Liver (tissue), 3 donors: ENCODE measurements around the gene BNC2.

Experiments
- EGR1 ChIP-seq, 2 donors: IDR thresholded peaks; 2 replicates each; pipeline ENCODE4 v1.6.1; 2016 to 2018; ENCODE audit warnings: antibody characterized with exemption in 2 of 2, low read depth in 2 of 2
- FOXA1 ChIP-seq: IDR thresholded peaks from 2 replicates; pipeline ENCODE4 v1.6.1; 2016; ENCODE audit warnings: antibody characterized with exemption
- GABPA ChIP-seq, 2 donors: IDR thresholded peaks in 1 of 2; conservative IDR thresholded peaks in 1 of 2; 2 replicates each; pipeline ENCODE4 v1.6.1; 2016; ENCODE audit warnings: antibody characterized with exemption in 2 of 2, mild to moderate bottlenecking in 1 of 2, moderate library complexity in 1 of 2
- HNF4A ChIP-seq, 2 donors: conservative IDR thresholded peaks; 2 replicates each; pipeline ENCODE4 v1.6.1; 2016; ENCODE audit warnings: antibody characterized with exemption in 2 of 2, mild to moderate bottlenecking in 2 of 2
- JUND ChIP-seq, 2 donors: IDR thresholded peaks; 2 replicates each; pipeline ENCODE4 v1.6.1; 2016; ENCODE audit warnings: antibody characterized with exemption in 2 of 2
- MAX ChIP-seq: IDR thresholded peaks from 2 replicates; pipeline ENCODE4 v1.6.1; 2016; ENCODE audit warnings: antibody characterized with exemption
- RAD21 ChIP-seq, 2 donors: IDR thresholded peaks; 2 replicates each; pipeline ENCODE4 v1.6.1; 2016; ENCODE audit warnings: antibody characterized with exemption in 2 of 2, mild to moderate bottlenecking in 2 of 2
- REST ChIP-seq: IDR thresholded peaks from 2 replicates; pipeline ENCODE4 v1.6.1; 2016; ENCODE audit warnings: antibody characterized with exemption, mild to moderate bottlenecking
- RXRA ChIP-seq, 2 donors: IDR thresholded peaks; 2 replicates each; pipeline ENCODE4 v1.6.1; 2017 to 2018; ENCODE audit warnings: antibody characterized with exemption in 2 of 2, mild to moderate bottlenecking in 1 of 2
- TAF1 ChIP-seq: conservative IDR thresholded peaks from 2 replicates; pipeline ENCODE4 v1.6.1; 2016; ENCODE audit warnings: antibody characterized with exemption, mild to moderate bottlenecking
- YY1 ChIP-seq: IDR thresholded peaks from 2 replicates; pipeline ENCODE4 v1.6.1; 2016; ENCODE audit warnings: antibody characterized with exemption, mild to moderate bottlenecking
- TF ChIP-seq, protein P1 (sequence below): fragments of 150-350 bp; IDR thresholded peaks from 2 replicates; pipeline ENCODE4 v1.5.1; 2017; ENCODE audit warnings: improper control_type of control experiment, low read depth, low read length; ENCODE audit not compliant: missing input control
- TF ChIP-seq, protein P2 (sequence below): IDR thresholded peaks from 2 replicates; pipeline ENCODE4 v1.6.1; 2016; ENCODE audit warnings: antibody characterized with exemption
- donor health status: healthy.
- donor health status: healthy.

DNA sequence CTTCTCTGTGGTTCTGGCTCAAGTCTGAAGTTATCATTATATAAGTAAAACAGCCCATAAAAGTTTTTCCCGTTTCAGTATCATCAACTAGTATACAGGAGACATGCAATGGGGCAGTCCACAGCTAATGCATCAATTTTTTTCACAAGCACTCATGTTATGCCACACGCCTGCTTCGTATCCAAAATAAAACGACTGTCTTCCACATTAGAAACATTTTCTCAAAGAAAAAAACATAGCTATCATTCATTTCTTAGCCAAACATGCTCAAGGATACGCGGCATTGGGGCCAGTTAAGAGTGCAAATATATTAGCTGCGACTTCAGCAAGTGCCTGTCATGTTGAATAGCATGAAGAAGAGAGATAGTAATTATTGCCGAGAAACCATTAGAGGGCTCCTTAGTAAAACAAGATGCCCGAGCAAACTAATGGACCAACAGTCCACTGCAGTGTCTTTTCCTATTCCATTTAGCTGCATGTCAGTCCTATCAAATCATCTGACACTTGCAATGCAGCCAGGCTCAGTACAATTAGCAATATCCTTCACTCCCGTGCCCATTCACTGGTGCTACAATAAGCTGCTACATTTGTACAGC is 68.5 kb downstream of the BNC2 start:
- TF ChIP-seq, protein P1, sequence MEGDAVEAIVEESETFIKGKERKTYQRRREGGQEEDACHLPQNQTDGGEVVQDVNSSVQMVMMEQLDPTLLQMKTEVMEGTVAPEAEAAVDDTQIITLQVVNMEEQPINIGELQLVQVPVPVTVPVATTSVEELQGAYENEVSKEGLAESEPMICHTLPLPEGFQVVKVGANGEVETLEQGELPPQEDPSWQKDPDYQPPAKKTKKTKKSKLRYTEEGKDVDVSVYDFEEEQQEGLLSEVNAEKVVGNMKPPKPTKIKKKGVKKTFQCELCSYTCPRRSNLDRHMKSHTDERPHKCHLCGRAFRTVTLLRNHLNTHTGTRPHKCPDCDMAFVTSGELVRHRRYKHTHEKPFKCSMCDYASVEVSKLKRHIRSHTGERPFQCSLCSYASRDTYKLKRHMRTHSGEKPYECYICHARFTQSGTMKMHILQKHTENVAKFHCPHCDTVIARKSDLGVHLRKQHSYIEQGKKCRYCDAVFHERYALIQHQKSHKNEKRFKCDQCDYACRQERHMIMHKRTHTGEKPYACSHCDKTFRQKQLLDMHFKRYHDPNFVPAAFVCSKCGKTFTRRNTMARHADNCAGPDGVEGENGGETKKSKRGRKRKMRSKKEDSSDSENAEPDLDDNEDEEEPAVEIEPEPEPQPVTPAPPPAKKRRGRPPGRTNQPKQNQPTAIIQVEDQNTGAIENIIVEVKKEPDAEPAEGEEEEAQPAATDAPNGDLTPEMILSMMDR, result no peak
- TF ChIP-seq JUND (IDR thresholded peaks at IDR 0.05) (no peak), REST (no peak), MAX (no peak), GABPA (IDR thresholded peaks at IDR 0.05 in 1 of 2, conservative IDR thresholded peaks at IDR 0.05 in 1 of 2) (no peak), FOXA1 (no peak), TAF1 (no peak), RXRA (IDR thresholded peaks at IDR 0.05) (no peak), EGR1 (IDR thresholded peaks at IDR 0.05; ENCODE audit: low read depth in 2 of 2) (no peak), HNF4A (conservative IDR thresholded peaks at IDR 0.05) (no peak), RAD21 (IDR thresholded peaks at IDR 0.05) (no peak), YY1 (no peak)
- TF ChIP-seq, protein P2, sequence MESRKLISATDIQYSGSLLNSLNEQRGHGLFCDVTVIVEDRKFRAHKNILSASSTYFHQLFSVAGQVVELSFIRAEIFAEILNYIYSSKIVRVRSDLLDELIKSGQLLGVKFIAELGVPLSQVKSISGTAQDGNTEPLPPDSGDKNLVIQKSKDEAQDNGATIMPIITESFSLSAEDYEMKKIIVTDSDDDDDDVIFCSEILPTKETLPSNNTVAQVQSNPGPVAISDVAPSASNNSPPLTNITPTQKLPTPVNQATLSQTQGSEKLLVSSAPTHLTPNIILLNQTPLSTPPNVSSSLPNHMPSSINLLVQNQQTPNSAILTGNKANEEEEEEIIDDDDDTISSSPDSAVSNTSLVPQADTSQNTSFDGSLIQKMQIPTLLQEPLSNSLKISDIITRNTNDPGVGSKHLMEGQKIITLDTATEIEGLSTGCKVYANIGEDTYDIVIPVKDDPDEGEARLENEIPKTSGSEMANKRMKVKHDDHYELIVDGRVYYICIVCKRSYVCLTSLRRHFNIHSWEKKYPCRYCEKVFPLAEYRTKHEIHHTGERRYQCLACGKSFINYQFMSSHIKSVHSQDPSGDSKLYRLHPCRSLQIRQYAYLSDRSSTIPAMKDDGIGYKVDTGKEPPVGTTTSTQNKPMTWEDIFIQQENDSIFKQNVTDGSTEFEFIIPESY, result no peak
